AG09309 (cell line): Measurements from ENCODE around the gene EEF1A2.

Source experiments
- DNase-seq: peaks from one replicate; pipeline ENCODE4 v3.0.0-alpha.2; 2010; ENCODE audit warnings: low read depth
- H3K4me3 ChIP-seq: 2 replicates; pipeline ENCODE4 v1.5.1; 2011; ENCODE audit warnings: mild to moderate bottlenecking, low read depth, low read length, moderate library complexity; ENCODE audit not compliant: control insufficient read depth
- CTCF ChIP-seq: IDR thresholded peaks from 2 replicates; pipeline ENCODE4 v1.5.1; 2011; ENCODE audit warnings: mild to moderate bottlenecking, low read depth, low read length, inconsistent platforms; ENCODE audit not compliant: insufficient read depth, control insufficient read depth; ENCODE audit errors: missing control alignments

Gene EEF1A2

DNA sequence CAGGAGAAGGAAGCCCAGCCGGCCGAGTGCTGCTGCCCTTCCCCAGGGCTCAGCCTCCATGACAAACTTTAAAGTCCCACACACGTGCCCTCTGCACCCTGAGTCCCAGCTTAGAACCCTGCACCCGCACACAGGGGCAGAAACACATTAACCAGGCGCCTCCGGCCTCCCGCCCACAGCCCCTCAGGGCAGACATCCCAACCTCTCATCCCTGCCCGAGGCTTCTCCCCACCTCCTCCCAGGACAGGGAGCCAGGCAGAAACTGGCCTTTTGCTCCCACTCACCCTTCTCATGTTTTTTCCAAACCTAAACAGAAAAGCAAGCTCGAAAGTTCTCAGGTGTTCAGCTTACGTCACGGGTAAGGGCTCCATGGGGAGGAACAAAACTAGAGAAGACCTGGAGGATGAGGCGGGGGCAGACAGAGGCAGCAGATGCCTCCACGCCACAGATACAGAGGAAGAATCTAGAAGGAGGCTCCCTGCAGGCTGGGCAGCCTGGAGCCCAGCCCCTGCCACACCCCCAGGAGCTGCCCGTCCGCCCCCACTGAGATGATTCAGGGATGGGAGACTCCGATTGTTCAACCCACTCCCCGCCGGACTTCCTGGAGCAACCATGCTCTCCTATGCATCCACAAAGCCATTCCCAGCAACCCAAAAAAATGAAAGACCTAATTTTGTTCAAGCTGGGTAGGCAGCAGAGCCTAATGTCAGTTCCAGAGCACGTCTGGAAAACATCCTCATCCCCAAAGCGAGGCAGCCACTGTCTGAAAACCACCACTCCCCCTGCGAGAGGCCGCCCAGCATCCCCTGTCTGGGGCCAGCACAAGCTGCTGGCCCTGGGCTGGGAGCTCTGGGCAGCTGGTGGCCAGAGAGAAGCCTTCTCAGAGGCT is 35.2 kb downstream of the EEF1A2 start:
- no peak for DNase-seq
- no peak for TF ChIP-seq CTCF
- H3K4me3 ChIP-seq = no peak overlapping the region

DNA sequence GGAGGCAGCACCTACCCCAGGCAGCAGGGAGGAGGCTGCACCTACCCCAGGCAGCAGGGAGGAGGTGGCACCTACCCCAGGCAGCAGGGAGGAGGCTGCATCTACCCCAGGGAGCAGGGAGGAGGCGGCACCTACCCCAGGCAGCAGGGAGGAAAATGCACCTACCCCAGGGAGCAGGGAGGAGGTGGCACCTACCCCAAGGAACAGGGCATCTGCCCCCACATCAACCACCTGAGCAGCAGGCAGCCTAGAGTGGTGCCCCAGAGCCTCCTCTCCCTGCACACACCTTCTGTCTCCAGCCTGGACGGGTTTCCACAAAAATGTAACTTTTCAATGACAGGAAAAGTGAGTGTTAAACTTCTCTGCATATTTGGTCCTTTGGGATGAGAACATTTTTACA is 36.6 kb downstream of the EEF1A2 start:
- H3K4me3 ChIP-seq = no peak overlapping the region
- no peak for TF ChIP-seq CTCF
- DNase-seq = no peak

- DNase-seq = no peak
- TF ChIP-seq CTCF = no peak
- H3K4me3 ChIP-seq = no peak overlapping the region
These were observed 37.6 kb downstream of the EEF1A2 start for GRCh38 chr20:63461104-63461763.

DNA sequence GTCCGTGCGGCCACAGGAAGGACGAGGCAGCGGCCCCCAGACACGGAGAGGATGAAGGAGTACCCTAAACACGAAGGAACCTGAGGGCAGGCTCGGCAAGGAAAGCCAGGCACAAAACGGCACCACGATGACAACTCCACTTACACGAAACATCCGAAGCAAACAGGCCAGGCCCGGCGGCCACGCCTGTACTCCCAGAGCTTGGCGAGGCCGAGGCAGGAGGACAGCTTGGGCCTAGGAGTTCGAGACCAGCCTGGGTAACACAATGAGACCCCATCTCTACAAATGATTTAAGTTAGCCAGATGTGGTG is 39.9 kb downstream of the EEF1A2 start:
- no peak for DNase-seq
- no peak for TF ChIP-seq CTCF
- no peak overlapping the region for H3K4me3 ChIP-seq

- TF ChIP-seq CTCF = no peak
- no peak overlapping the region for H3K4me3 ChIP-seq
These were observed 40.5 kb downstream of the EEF1A2 start for GRCh38 chr20:63458170-63459069.

DNA sequence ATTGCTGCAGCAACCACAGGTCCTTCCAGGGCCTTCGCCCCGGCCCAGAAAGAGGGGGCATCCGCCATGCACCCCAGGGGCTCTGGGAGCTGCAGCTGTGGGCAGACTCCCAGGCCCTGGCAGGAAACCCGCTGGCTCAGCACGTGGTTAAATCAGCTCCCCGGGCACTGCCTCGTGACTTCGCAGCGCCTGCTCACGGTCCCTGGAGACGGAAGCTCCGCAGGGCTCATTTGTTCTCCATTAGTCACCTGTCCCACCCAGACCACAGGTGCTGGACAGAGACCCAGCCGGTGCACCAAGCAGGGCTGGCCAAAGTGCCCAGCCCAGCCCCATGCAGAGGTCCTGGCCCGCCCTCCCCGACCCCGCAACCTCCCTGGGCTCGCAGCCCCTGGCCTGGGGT is 41.1 kb downstream of the EEF1A2 start:
- no peak for TF ChIP-seq CTCF
- no peak overlapping the region for H3K4me3 ChIP-seq
- no peak for DNase-seq

More at GRCh38 chr20:63458170-63459069, 40.5 kb downstream of the EEF1A2 start:
- DNase-seq = no peak
